ENCODE measurements around the gene SLC38A11. TPM values are rescaled to one million over a fixed set of nuclear protein-coding genes. Genes with fewer than 3 reads are reported as not detected.

SLC38A11 gene
- total RNA-seq, 2 donors from 2014 or later, result 0.85 to 2.0 TPM

DNA sequence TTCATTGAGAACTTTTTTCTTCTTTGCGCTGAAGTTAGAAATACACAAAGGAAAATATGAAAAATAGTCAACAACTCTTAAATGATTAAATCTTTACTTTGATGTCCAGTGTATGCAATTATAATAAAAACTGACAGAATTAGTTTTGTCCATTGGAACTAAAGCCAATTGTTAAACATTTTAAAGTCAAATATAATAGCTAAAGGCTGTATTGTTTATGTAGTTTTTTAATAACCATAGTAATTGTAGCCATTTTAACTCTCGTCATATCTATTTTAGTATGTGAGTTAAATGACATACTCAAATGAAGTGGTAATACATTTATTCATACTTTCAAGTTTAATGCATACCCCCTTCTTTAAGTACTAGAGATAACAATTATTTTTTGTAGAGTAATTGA is 109.0 kb downstream of the SLC38A11 start:
- Histone ChIP-seq H3K36me3 (no peaks in the 10 kb centered on the region), H3K4me1 (ENCODE audit: control insufficient read depth in 1 of 2, low read depth in 2 of 2) (peaks cover 0 to 3% of the 10 kb centered on the region in 2 donors), H3K27me3 (replicated peaks; ENCODE audit: insufficient read depth) (no peaks in the 10 kb centered on the region), H3K9me3 (no peaks in the 10 kb centered on the region), H3K4me3 (no peak overlapping the region), H3K27ac (no peak overlapping the region)
- TF ChIP-seq, protein P1, sequence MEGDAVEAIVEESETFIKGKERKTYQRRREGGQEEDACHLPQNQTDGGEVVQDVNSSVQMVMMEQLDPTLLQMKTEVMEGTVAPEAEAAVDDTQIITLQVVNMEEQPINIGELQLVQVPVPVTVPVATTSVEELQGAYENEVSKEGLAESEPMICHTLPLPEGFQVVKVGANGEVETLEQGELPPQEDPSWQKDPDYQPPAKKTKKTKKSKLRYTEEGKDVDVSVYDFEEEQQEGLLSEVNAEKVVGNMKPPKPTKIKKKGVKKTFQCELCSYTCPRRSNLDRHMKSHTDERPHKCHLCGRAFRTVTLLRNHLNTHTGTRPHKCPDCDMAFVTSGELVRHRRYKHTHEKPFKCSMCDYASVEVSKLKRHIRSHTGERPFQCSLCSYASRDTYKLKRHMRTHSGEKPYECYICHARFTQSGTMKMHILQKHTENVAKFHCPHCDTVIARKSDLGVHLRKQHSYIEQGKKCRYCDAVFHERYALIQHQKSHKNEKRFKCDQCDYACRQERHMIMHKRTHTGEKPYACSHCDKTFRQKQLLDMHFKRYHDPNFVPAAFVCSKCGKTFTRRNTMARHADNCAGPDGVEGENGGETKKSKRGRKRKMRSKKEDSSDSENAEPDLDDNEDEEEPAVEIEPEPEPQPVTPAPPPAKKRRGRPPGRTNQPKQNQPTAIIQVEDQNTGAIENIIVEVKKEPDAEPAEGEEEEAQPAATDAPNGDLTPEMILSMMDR (IDR thresholded peaks at IDR 0.05), result no peak
- ATAC-seq (ENCODE audit: insufficient number of reproducible peaks, low FRiP score, low read depth) (no peak), DNase-seq (ENCODE audit: low spot score) (no peak)

Other genes with a start within 250 kb of the SLC38A11 start
- 10 to 100 TPM; 62.0 to 64.6 TPM for gene COBLL1, start 113.7 kb downstream of the SLC38A11 start, total RNA-seq
- 1 to 10 TPM; 6.0 to 8.3 TPM for gene SCN3A, start 248.5 kb upstream of the SLC38A11 start, total RNA-seq

Measured in thoracic aorta (tissue), 2 donors.